ENCODE measurements around the gene AGBL1. TPM values are rescaled to one million over a fixed set of nuclear protein-coding genes. Genes with fewer than 3 reads are reported as not detected.

AGBL1 gene
- total and polyA plus RNA-seq, 4 donors: 0.08 to 147 (median 4.7) TPM

GRCh38 chr15:86964271-86964670, 884.6 kb downstream of the AGBL1 start:
- DNase-seq (no peak), ATAC-seq (ENCODE audit: insufficient read depth, low FRiP score) (no peak)
- TF ChIP-seq, protein P1, sequence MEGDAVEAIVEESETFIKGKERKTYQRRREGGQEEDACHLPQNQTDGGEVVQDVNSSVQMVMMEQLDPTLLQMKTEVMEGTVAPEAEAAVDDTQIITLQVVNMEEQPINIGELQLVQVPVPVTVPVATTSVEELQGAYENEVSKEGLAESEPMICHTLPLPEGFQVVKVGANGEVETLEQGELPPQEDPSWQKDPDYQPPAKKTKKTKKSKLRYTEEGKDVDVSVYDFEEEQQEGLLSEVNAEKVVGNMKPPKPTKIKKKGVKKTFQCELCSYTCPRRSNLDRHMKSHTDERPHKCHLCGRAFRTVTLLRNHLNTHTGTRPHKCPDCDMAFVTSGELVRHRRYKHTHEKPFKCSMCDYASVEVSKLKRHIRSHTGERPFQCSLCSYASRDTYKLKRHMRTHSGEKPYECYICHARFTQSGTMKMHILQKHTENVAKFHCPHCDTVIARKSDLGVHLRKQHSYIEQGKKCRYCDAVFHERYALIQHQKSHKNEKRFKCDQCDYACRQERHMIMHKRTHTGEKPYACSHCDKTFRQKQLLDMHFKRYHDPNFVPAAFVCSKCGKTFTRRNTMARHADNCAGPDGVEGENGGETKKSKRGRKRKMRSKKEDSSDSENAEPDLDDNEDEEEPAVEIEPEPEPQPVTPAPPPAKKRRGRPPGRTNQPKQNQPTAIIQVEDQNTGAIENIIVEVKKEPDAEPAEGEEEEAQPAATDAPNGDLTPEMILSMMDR (IDR thresholded peaks at IDR 0.05; ENCODE audit: control extremely low read depth, extremely low read depth): no peak
- Histone ChIP-seq H3K27ac (ENCODE audit: low read depth in 1 of 2, low read length in 1 of 2) (no peak overlapping the region), H3K9me3 (ENCODE audit: control insufficient read depth in 4 of 4, insufficient read depth in 3 of 4, low read length in 3 of 4) (peaks cover 0 to 5% (median 0%) of the 10 kb centered on the region in 4 donors), H3K4me1 (ENCODE audit: control insufficient read depth in 5 of 5, insufficient read depth in 5 of 5, low read length in 5 of 5) (no peaks in the 10 kb centered on the region), H3K36me3 (ENCODE audit: control insufficient read depth in 4 of 4, insufficient read depth in 4 of 4, low read length in 4 of 4) (no peaks in the 10 kb centered on the region), H3K4me3 (no peak overlapping the region), H3K9ac (ENCODE audit: insufficient read depth in 1 of 2, low read length in 2 of 2) (no peak overlapping the region), H3K27me3 (ENCODE audit: control insufficient read depth in 3 of 3, insufficient read depth in 3 of 3, low read length in 2 of 3) (no peaks in the 10 kb centered on the region)
- WGBS, 2 donors: 87 to 100% methylated on average over 1 of the region's 1 CpG

- no peak overlapping the region for H3K9ac ChIP-seq (ENCODE audit: insufficient read depth in 1 of 2, low read length in 2 of 2)
- H3K9me3 ChIP-seq (ENCODE audit: control insufficient read depth in 4 of 4, insufficient read depth in 3 of 4, low read length in 3 of 4): peaks cover 0 to 5% (median 0%) of the 10 kb centered on the region in 4 donors
- no peaks in the 10 kb centered on the region for H3K4me1 ChIP-seq (ENCODE audit: control insufficient read depth in 5 of 5, insufficient read depth in 5 of 5, low read length in 5 of 5)
- WGBS, 2 donors: 73 to 75% methylated on average over 4 of the region's 4 CpGs
- H3K36me3 ChIP-seq (ENCODE audit: control insufficient read depth in 4 of 4, insufficient read depth in 4 of 4, low read length in 4 of 4): no peaks in the 10 kb centered on the region
- DNase-seq: no peak
- no peak overlapping the region for H3K27ac ChIP-seq (ENCODE audit: low read depth in 1 of 2, low read length in 1 of 2)
- no peak overlapping the region for H3K4me3 ChIP-seq
- ATAC-seq (ENCODE audit: insufficient read depth, low FRiP score): no peak
- no peaks in the 10 kb centered on the region for H3K27me3 ChIP-seq (ENCODE audit: control insufficient read depth in 3 of 3, insufficient read depth in 3 of 3, low read length in 2 of 3)
- TF ChIP-seq, protein P1 (IDR thresholded peaks at IDR 0.05; ENCODE audit: control extremely low read depth, extremely low read depth): no peak
These were observed 888.6 kb downstream of the AGBL1 start for GRCh38 chr15:86968244-86968643.

- no peak for DNase-seq
- ATAC-seq (ENCODE audit: insufficient read depth, low FRiP score): no peak
- H3K9ac ChIP-seq (ENCODE audit: insufficient read depth in 1 of 2, low read length in 2 of 2): no peak overlapping the region
- TF ChIP-seq, protein P1 (IDR thresholded peaks at IDR 0.05; ENCODE audit: control extremely low read depth, extremely low read depth): no peak
- H3K4me3 ChIP-seq: no peak overlapping the region
- H3K27me3 ChIP-seq (ENCODE audit: control insufficient read depth in 3 of 3, insufficient read depth in 3 of 3, low read length in 2 of 3): no peaks in the 10 kb centered on the region
- no peaks in the 10 kb centered on the region for H3K4me1 ChIP-seq (ENCODE audit: control insufficient read depth in 5 of 5, insufficient read depth in 5 of 5, low read length in 5 of 5)
- WGBS, 2 donors: 87 to 89% methylated on average over 4 of the region's 4 CpGs
- peaks cover 0 to 5% (median 0%) of the 10 kb centered on the region in 4 donors for H3K9me3 ChIP-seq (ENCODE audit: control insufficient read depth in 4 of 4, insufficient read depth in 3 of 4, low read length in 3 of 4)
- no peaks in the 10 kb centered on the region for H3K36me3 ChIP-seq (ENCODE audit: control insufficient read depth in 4 of 4, insufficient read depth in 4 of 4, low read length in 4 of 4)
- H3K27ac ChIP-seq (ENCODE audit: low read depth in 1 of 2, low read length in 1 of 2): no peak overlapping the region
These were observed 889.7 kb downstream of the AGBL1 start for GRCh38 chr15:86969364-86969763.

- no peak overlapping the region for H3K27ac ChIP-seq (ENCODE audit: low read depth in 1 of 2, low read length in 1 of 2)
- 85 to 88% methylated on average over 2 of the region's 2 CpGs for WGBS, 2 donors
- H3K27me3 ChIP-seq (ENCODE audit: control insufficient read depth in 3 of 3, insufficient read depth in 3 of 3, low read length in 2 of 3): no peaks in the 10 kb centered on the region
- TF ChIP-seq, protein P1 (IDR thresholded peaks at IDR 0.05; ENCODE audit: control extremely low read depth, extremely low read depth): no peak
- ATAC-seq (ENCODE audit: insufficient read depth, low FRiP score) (no peak), DNase-seq (no peak)
- no peaks in the 10 kb centered on the region for H3K9me3 ChIP-seq (ENCODE audit: control insufficient read depth in 4 of 4, insufficient read depth in 3 of 4, low read length in 3 of 4)
- no peak overlapping the region for H3K9ac ChIP-seq (ENCODE audit: insufficient read depth in 1 of 2, low read length in 2 of 2)
- no peak overlapping the region for H3K4me3 ChIP-seq
- H3K4me1 ChIP-seq (ENCODE audit: control insufficient read depth in 5 of 5, insufficient read depth in 5 of 5, low read length in 5 of 5): no peaks in the 10 kb centered on the region
- H3K36me3 ChIP-seq (ENCODE audit: control insufficient read depth in 4 of 4, insufficient read depth in 4 of 4, low read length in 4 of 4): no peaks in the 10 kb centered on the region
These were observed 893.7 kb downstream of the AGBL1 start for GRCh38 chr15:86973284-86973844.
